TTC549 (cell line): ENCODE data around the gene TMEM229B.

ENCODE experiments used
- FAIRE-seq: peaks from 2 replicates; lab custom pipeline; 2012; peaks lifted over from hg19 to GRCh38; lab: Jason Lieb, UNC

TMEM229B gene

DNA sequence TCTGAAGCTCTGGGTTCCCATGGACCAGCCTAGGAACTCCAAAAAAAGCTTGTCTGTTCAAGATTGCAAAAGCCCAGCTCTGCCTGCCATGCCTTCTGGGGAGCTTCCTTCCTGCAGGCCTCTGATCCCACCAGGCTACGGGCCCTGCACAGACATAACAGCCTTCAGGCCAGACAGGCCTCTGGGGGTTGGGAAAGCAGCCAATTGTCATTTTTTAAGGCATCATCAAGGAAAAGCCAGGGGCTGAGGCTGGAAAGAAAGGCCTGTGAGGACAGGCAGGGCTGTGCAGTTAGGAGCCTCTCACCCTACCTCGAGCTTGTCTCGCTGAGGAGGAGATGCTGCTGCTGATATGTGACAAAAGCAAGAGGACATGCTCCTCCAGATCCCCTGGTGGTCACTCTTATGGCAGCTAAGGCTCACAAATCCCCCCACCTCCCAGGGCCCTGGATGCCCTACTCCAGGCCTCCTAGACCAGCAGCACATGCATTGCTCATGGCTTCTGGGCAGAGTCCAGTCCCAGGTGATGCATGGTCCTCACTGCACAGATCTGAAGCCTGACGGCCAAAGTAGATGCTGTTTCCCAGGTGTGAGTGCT lies 2.9 kb downstream of the TMEM229B start:
- FAIRE-seq: no peak

DNA sequence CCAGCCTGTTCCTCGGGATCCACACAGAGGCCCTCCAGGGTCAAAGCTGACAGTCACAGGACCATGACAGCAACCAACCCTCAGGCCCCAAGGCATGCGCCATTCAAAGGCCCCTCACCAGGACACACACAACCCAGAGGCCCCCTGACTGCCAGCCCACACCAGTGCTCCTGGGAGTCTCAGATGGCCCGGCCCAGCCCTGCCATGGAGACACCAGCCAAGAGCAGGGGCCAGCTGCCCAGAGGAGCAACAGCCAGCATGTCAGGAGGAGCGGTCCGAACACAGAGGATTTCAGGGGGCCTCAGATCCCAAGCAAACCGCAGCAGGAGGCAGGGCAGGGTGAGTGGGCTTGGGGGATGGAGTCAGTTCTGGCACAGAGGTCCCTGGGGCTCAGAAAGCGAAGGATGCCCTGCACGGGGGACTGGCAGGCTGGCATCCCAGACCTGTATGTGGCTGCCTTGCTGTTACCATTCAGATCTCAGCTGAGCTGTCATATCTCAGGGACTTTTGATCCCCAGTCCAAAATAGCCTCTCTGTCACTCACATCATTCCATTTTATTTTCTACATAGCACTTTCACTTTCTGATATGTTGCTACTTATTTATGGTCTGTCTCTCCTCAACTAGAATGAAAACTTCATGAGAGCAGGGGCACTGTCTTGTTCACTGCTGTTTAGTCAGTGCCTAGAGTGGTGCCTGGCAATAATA lies 4.8 kb downstream of the TMEM229B start:
- FAIRE-seq: no peak

DNA sequence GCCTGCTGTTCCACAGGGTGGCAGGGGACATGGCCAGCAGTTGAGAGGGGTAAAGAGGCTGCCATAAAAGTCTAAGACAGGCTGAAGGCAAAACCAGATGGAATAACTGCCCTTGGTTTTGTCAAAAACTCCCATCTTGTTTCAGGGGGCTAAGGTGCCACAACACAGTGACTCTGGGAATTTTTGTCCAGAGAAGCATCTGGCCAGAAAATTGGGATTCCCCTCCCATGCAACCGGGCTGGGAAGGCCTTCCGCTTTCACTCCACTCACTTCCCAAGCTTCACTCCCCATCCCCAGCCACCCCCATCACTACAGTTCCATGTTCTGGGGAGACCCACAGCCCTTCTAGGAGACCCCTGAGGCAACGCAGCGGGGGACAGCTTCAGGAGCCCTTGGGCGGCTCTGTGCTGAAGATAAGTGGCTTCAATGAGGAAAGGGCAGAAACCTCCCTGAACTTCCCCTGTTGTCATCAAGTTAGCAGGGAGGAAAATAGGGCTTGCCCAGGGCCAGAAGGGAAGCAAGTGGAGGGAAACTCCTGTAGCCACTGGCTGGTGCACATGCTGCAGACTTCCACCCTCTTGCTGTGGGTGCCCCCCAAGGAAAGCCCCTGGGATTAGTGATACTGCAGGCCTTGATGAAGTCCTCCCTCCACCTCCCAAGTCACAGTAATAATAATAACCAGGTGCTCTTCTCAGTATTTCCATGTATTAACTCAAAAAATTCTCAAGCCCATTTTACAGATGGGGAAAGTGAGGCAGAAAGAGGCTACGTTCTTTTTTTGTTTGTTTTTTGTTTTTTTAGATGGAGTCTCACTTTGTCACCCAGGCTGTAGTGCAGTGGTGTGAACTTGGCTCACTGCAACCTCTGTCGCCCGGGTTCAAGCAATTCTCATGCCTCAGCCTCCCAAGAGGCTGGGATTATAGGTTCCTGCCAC lies 6.0 kb downstream of the TMEM229B start:
- no peak for FAIRE-seq

DNA sequence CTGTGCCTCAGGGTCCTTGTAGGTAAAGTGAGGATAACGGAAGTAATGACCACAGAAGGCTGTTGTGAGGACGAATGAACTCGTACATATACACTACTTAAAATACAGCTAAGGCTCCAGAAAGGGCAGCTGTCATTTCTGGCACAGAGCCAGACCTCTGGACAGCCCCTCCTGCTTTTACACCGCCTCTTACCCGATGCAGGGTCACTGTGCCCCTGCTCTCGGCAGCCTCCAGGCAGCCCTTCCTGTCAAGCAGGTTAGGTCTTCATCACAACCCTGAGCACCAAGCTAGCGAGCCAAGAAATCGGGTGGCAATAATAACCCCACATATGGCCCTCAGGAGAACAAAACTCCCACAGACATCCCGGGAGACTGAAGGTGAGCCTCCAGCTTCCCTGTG lies 8.5 kb downstream of the TMEM229B start:
- no peak for FAIRE-seq

DNA sequence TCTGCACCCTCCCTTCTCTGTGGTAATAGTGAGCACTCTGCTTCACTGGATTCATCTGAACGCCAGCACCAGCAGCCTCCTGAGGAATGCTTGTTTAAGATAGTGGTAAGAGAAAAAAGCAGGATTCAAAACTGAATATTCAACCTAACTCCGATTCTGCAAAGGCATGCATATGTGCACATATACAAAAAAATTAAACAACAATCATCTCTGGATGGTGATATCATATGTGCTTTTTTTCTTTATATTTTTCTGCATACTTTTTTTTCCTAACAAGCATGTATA lies 9.8 kb downstream of the TMEM229B start:
- FAIRE-seq: no peak

DNA sequence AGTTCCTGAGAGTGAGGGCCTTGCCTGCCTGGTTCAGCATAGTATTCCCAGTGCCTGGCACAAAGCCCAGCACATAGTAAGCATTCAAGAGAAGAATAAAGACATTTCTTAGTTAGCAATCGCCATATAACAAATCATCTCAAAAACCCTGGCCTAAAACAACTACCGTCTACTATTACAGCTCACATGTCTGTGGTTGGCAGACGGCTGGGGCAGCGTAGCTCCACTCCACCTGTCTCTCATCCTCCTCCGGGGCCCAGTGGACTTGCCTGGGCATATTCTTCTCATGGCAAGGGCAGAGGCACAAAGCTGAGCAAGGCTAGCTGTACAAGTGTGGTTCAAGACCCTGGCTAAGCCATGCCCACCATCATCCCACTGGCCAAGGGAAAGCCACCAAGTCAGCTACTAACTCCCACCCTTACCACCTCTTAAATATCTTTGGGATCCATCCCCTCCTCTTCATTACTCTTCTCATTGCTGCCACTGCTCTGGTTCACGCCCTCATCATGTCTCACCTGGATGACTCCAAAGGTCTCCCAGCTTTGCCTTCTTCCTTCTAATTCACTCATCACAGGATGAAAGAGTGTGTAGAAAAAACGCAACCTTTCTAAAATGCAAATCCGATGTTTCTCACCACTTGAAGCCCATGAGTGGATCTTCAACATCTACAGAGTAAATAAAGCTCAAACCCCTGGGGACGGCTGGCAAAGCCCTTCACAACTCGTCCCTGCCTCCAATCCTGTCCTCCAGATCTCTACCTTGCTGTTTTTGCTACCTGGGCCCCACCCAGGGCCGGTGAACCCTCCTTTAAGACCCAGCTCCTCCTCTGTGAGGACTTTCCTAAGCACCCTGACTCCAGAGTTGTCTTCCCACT lies 10.4 kb downstream of the TMEM229B start:
- FAIRE-seq: no peak

DNA sequence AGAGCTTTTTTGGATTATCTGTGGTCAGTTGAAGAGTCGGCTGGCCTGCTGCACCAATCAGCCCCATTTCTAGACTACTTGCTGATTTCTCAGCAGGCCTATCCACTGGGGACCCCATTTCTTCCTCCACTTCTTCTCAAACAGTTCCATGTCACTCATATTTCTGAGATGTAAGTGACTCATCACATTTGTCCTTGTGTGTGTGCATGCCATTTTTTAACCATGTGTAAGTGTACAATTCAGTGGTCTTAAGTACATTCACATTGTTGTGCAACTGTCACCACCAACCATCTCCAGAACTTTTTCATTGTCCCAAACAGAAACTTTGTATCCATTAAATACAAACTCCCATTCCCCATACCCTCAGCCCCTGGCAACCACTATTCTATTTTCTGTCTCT lies 14.2 kb downstream of the TMEM229B start:
- FAIRE-seq: no peak

DNA sequence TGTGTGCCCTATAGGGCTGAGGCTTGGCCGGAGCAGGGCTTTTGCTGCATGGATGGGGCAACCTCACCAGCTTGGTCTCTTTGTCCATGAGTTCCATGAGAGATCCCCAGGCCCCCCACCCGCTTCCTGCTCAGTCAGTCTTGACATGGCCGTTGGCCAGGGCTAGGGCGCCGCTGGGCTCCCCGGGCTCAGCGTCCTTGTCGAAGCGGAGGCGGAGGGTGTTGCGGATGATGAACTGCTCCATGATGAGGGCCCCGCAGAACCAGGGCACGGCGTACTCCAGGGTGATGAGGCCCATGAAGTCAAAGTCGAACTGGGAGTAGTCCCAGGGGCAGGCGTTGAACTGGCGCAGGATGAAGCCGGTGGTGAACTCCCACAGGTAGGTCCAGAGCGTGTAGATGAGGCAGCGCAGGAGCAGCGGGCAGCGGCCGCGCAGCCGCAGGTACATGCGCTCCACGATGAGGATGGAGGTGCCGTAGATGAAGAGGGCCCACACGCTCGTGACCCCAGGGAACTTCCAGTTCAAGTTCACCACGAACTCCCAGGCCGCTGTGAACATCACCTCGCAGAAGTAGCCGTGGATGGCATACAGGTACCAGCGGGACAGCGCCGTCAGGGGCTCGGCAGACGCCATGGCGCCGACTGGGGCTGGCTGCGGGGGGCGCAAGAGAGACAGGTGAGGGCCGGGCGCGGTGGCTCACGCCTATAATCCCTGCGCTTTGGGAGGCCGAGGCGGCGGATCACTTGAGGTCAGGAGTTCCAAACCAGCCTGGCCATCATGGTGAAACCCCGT lies 15.0 kb downstream of the TMEM229B start:
- FAIRE-seq: no peak

DNA sequence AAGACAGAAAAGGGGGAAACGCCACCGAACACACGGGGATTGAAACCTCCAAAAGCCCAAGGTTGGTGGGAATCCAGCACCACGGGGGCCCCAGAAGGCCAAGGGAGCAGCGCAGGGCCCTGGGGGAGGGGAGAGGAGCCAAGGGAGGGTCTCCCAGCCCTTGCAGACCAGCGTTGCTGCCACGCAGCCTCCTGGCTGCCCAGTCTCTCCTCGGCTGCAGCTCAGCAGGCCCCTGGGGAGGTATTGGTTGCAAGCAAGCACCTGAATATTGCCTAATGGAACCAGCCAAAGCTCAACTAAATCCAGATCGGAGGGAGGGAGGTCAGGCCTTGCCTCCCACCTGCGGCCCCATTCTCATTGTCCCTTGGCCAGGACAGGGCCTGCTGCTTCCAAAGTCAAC lies 15.8 kb downstream of the TMEM229B start:
- no peak for FAIRE-seq

DNA sequence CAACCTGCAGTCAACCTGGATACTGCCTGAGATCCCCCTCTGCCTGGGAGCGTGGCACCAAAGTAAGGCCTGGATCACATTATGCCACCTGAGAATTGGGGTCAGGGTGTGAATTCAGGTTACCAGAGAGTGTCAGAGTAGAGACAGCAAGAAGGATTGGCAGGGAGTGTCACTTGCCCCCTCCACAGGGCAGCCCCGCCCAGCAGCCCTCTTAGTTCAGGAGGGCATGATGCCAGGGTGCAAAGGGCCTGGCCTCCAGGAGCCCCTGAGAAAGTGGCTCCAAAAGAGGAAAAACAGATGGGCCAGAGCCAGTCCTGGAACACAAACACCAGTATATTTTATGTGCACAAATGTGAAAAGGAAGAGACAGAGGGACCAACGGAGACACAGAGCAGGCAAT lies 18.6 kb downstream of the TMEM229B start:
- FAIRE-seq: no peak

DNA sequence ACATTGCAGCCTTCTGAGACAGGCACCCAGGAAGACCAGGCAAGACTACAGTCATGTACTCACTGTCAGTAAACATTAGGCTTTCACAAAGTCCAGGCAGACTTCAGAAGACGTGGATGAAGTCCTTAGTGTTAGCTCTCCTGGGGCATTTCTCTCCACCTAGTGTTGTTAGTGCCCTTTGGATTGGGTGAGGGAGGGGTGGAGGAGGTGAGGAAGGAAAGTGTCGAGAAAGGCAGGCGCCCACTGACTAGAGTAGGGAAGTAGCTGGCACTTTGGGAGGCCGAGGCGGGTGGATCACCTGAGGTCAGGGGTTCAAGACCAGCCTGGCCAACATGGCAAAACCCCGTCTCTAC lies 20.2 kb downstream of the TMEM229B start:
- FAIRE-seq: no peak

DNA sequence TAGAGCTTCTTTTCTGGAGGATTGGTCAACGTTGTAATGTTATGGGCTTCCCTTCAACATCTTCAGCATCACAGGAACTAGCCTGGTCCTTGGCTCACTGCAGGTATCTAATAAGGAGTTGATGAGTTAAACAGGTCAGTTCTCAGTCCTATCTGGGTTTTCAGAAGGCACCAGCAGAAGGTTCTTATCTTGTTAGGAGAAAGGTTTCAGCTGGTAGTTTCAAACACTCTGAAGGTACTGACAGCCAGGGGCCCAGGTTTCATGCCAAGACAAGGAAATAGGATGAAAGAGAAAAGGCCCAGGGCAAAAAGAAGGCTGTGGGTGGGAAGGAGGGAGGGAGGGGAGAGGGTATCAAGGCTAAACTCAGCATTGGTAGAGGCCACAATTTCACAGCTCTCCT lies 21.4 kb downstream of the TMEM229B start:
- no peak for FAIRE-seq

DNA sequence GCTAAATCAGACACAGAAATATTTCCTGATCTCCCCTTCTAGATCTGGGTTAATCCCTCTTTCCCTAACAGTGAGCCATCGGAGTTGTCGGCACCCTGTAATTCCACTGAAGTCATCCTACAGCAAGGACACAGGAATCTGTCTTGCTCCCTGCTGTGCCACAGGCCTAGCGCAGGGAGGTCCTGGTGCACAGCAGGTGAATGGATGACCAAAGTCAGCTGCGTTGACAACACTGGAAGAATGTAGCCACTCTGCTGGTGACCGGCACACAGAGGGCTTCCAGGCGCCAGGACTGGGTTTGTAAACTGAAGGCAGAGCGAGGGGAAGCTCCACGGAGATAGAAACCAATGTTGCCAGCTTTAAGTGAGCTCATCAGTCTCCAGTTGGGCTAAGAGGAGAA lies 23.6 kb downstream of the TMEM229B start:
- no peak for FAIRE-seq

DNA sequence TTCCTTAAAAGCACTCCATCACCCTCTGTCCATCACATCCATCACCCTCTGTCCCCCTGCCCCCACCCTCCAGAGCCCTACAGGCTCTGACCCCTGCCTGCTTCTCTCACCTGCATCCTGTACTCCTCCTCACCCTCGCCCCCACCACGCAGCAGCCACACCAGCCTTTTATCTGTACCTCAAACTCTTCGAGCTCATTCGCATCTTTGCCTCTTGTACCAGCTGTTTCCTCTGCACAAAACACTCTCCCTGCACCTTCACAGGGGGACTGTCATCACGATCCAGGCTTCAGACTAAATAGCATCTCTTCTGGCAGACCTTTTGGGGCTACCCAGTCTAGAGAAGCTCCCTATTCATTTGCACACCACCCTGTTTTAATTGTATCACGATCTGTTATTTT lies 24.1 kb downstream of the TMEM229B start:
- FAIRE-seq: no peak

DNA sequence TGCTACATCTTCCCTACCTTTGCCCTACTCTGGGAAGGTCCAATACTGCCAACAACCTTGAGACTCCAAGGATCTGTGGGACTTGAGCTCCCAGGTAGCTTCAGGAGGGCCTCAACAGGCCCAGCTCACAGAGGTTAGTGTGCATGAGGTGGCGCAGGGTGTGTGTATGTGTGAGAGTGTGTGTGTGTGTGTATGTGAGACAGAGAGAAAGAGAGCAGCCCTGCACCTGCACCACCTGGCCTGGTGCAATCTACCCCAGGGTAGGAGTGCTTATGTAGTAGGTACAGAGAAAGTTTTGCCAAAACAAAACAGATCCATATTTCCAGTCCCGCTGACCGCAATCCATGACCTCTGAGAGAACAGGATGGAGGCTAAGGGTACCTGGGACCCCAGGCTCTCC lies 24.6 kb downstream of the TMEM229B start:
- FAIRE-seq: no peak

DNA sequence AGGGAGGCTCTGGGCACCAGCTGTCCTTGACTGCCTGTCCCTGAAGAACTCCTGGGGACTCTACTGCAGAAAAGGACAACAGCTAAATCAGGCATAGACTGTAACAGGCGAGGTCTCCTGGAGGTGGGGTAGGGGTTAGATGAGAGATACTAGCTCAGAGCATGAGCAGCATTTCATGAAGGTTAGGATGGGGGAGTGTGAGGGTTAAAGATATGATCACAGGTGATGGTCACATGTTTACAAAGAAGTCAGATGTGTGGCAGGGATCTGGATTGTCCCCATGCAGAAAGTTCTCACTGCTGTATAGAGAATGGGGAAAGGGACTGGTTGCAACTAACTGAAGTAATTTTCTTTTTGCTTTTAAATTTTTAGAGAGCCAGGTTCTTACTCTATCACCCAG lies 26.5 kb downstream of the TMEM229B start:
- no peak for FAIRE-seq

DNA sequence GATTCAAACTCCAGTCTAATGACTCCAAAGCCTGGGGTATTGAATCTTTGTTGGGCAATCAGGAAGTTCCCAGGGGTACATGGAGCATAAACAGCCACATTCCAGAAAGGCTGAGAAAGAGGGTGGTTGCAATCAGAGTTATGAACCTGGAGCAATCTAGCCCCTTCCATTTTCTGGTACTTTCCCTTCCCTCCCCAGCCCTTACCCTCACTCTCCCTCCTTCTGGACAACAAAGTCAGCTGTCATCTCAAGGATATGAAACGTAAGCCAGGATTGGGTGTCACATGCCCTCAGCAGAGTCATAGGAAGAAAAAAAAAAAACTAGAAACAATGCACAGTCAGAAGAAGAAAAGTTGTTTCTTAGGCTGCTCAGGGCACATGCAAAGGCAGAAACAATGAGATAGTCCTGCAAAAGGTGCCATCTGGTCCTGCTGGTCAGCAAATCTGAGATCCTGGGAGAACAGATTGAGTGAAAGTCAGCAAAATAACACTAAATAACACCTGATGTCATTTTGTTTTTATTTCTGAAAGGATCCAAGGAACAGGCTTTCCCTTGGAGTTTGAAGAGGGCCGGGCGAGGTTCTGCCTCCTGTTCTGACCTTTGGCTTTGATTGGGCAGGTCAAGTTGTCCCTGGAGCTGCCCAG lies 27.1 kb downstream of the TMEM229B start:
- FAIRE-seq: no peak

DNA sequence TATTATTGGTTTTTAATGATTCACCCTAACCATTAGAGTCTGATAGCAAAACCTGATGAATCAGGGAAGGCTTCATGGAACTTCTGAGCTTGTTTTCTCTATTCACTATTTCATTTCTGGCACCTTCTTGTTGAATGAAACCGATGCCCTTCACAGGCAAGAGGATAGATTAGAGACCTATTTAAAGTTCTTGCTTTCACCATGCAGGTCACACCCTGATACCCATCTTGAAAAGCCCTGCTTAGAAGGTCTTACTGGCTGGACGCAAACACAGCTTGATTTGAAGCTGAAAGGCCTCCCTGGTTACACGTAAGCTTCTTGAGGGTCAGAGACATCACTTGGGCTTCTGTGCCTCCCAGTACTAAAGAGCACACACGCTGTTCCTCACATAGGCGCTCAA lies 29.2 kb downstream of the TMEM229B start:
- no peak for FAIRE-seq

DNA sequence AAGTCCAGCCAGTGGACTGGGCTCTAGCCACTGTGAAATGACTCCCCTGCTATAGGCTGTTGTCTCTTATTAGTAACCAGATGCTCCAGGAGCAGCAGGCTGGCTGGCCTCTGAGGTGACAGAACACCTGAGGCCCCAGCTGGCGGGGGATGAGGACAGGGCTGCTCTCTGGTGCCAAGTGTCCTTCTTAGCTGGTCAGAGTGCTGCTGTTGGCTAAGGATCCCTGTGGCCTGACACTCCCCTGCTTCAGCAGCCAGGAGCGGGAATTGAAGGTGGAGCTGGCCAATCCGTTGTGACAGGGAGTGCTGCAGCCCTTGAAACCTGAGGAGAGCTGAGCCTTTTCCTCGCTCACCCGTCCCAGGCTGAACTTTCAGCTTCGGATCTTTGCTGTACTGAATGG lies 30.7 kb downstream of the TMEM229B start:
- no peak for FAIRE-seq

DNA sequence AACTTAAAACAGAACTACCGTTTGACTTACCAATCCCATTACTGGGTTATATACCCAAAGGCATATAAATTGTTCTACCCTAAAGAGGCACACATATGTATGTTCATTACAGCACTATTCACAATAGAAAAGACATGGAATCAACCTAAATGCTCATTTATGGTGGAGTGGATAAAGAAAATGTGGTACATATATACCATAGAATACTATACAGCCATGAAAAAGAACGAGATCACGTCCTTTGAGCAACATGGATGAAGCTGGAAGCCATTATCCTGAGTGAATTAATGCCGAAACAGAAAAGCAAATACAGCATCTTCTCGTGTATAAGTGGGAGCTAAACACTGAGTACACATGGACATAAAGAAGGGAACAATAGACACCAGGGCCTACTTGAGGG lies 31.8 kb downstream of the TMEM229B start:
- no peak for FAIRE-seq

DNA sequence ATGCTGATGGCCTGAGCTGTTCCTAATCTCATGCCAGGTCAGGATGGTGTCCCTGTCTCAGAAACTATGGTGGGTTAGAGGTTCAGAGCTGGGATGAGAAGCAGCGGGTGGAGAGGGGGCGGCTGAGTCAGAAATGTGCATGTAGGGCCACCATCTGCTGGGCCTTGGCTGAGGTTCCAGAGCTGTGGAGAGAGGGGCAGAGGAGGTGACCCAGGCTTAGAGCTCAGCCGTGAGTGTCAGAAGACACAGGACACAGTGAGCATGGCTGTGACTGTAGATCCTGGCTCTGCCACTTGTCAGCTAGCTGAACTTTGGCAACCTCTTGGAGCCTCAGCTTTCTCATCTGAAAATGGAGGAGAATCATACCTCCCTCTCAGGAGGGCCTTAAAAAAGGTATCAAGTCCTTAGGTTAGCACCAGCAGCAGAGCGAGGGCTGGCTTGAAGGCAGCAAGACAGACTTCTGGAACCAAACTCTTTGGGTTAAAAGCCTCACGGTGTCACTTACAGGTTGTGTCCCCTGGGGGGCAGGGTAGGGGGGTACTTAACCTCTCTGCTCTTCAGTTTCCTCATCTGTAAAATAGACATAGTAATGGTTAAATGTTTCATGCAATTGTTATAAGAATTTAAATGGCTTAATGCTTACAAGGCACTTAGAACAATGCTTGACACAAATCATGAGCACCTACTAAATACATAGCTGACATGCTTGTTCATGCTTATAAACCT lies 34.8 kb downstream of the TMEM229B start:
- FAIRE-seq: no peak
